Measurements from ENCODE around the gene SMOC1. TPM values are rescaled to one million over a fixed set of nuclear protein-coding genes. Genes with fewer than 3 reads are reported as not detected.

SMOC1 gene
- total RNA-seq, 1 donor from 2014 or later = 18.6 TPM

DNA sequence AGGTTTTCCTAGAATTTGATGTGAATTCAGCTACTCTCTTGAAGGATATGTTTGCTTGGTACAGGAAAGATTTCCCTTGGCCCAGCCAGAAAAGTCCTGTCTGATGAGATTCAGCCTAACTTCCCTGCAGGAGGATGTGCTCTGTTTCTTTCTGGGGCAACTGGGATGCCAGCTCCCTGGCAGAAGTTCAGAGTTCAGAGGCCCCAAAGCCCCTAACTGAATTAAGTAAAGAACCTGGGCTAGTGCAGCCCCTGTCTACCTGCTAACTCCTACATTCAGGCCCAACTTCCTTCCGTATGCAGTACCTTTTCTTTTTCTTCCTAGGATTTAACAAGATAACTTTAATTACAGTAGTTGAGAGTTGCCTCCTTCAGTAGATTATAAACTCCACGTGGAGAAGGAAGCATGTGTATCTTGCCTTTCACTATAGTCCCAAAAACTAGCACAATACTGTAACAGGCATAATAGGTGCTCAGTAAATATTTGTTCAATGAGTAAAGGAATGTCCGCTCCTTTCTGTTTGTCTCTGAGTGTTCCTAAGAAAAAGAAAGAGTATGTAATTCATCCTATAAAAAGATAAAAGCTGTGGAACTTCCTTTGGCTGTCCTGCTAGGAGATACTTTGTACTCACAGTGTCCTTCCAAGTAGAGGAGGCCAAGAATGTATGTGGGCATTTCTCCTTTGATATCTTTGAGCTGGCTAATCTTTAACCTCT, 168.5 kb downstream of the SMOC1 start:
- DNase-seq = no peak

DNA sequence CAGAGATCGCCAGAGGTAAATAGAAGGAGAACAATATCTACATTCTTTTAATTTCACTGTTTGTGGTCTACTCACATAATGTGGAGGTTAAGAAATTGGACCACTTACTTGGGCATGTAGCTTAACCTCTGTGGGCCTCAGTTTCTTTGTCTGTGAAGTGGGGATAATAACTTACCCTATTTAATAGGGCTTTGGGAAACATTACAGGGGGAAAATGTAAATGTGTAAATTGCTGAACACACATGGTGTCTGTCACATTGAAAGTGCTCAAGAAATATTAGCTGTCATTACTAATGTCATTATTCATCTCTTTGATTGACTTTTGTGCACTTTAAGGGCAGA, 169.1 kb downstream of the SMOC1 start:
- no peak for DNase-seq

DNA sequence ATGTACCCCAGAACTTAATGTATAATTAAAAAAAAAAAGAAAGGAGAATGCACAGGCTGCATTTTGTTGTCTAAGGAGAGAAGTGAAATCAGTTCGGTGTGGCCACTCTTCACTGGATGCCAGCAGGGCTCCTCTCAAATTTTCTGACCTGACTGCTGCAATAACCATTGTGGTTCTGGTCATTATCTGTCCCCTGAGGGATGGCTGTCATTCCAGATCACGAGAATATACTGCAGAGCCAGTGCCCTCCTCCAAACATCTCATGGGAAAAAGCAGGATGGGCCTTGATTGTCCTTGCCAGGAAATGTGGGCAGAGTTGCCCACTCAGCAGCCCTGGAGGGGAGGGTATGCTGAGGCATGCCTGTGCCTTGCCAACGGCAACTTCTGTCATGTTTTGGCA, 170.4 kb downstream of the SMOC1 start:
- no peak for DNase-seq

- no peak for DNase-seq
Measured at GRCh38 chr14:70050136-70050535, 170.9 kb downstream of the SMOC1 start.

GRCh38 chr14:70052990-70053389, 173.8 kb downstream of the SMOC1 start:
- DNase-seq = no peak

DNA sequence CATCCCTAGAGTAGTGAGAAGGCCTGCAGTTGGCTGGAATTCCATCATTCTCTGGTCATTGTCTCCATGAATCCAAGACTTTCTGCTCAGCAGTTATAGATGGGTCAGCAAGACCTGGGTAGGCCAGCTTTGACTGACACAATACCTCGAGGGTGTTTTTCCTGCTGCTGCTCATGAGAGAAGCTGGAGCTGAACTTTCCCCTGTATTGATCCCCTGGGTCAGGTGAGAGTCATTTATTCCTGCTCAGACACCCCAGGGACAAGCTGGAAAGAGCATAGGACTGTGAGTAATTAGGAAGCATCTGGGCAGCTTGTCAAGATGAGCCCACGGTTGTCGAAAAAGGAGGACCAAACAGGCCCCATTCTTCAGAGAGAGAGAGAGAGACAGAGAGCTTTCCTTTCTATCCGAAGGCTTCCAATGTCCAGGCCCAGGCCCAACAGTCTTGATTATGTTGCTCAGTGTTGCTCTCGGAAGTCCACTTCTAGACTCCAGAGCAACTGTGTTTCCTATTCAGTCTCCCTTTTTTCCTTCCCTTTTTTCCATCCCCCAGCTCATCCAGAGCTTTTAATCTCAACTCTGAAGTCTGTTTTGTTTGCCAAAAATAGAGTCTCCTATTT, 178.4 kb downstream of the SMOC1 start:
- no peak for DNase-seq

GRCh38 chr14:70059545-70059944, 180.3 kb downstream of the SMOC1 start:
- no peak for DNase-seq

DNA sequence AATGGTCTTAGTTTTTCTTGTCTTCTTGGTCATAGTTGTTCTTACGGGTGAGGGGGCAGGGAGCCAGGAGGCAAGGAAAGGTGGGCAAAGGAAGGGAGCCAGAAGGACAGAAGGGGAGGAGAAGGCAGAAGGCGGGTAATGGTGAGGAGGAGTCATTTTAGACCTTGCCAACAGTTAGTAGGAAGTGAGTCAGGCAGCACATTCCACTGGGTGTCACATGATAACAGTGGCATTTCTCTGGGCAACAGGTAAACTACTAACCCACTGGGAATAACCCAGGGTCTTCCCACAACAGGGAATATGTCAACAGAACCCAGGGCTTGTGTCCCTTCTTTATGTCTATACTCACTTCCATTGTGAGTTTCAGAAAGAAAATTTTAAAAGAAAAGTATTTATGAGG, 181.9 kb downstream of the SMOC1 start:
- no peak for DNase-seq

GRCh38 chr14:70064136-70064865, 185.1 kb downstream of the SMOC1 start:
- DNase-seq = no peak

GRCh38 chr14:70067810-70068209, 188.6 kb downstream of the SMOC1 start:
- DNase-seq = no peak

- no peak for DNase-seq
Measured at GRCh38 chr14:70069186-70069585, 190.0 kb downstream of the SMOC1 start.

DNA sequence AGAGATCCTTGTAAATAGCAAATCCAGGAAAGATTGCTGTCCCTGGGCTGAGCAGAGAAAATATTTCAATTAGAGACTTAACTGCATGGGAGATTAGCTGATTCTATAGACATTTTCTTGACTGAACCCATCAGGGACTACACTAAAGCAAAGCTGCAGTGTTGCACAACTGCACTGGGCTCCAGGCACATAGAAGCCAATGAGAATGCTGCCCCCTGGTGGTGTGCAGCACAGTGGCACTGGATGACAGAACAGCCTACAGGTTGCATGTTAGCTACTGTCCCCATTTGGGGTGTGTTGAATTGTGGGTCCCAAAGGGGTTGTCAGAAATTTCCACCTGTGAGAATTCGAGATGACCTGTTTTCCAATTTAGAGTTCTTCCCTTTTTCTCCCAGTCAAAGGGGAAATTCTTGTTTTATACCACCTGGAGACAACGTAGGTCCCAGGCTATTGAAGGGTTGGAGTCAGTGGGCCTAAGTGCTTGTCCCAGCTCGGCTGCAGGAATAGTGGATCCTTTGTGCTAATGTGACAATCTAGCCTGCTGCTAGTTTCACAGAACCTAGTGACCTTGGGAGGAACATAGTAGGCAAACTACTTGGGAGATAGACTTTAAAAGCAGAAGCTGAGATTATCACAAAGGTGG, 194.8 kb downstream of the SMOC1 start:
- no peak for DNase-seq

GRCh38 chr14:70077005-70077404, 197.8 kb downstream of the SMOC1 start:
- DNase-seq = no peak

GRCh38 chr14:70077720-70078119, 198.5 kb downstream of the SMOC1 start:
- DNase-seq = no peak

DNA sequence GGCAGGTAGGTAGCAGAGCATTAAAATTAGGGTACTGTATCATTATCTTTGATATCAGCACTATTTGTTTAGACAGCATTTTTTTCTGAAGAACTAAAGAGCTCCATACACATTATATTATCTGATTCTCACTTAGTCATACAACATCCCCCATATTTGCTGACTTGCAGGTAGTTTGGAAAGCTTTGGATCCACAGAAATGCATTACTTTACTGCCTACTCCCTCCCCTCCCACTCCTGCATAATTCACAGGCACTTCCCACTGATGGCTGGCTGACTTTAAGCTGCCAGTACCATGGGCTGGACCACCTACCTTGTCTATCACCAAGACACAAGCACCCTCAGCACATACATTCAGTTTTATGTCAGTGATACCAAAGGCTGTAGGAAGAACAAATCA, 199.1 kb downstream of the SMOC1 start:
- DNase-seq = no peak

- DNase-seq = no peak
Measured at GRCh38 chr14:70080076-70080475, 200.9 kb downstream of the SMOC1 start.

Other genes with a start within 250 kb of the SMOC1 start
- 118 TPM for gene SRSF5, start 112.3 kb upstream of the SMOC1 start, total RNA-seq
- not detected for gene SLC10A1, start 82.2 kb upstream of the SMOC1 start, total RNA-seq